HEK293 (cell line): Measurements from ENCODE around the gene ASXL2.

Experiments used
- KLF9 ChIP-seq: fragments of 450-650 bp; formaldehyde crosslinking; IDR thresholded peaks from 2 replicates; pipeline ENCODE4 v1.5.1; 2016; ENCODE audit warnings: missing biosample characterization, missing genetic modification characterization, low read depth
- MYNN ChIP-seq: fragments of 450-650 bp; formaldehyde crosslinking; IDR thresholded peaks from 2 replicates; pipeline ENCODE4 v1.5.1; 2016; ENCODE audit warnings: missing biosample characterization, missing genetic modification characterization, borderline replicate concordance
- REST ChIP-seq: fragments of 450-650 bp; formaldehyde crosslinking; IDR thresholded peaks from 2 replicates; pipeline ENCODE4 v1.5.1; 2016; ENCODE audit warnings: missing biosample characterization, missing genetic modification characterization
- YY1 ChIP-seq: fragments of 450-650 bp; formaldehyde crosslinking; IDR thresholded peaks from 2 replicates; pipeline ENCODE4 v1.5.1; 2018; ENCODE audit warnings: missing biosample characterization, missing genetic modification characterization
- ZBTB48 ChIP-seq: fragments of 450-650 bp; formaldehyde crosslinking; IDR thresholded peaks from 2 replicates; pipeline ENCODE4 v1.5.1; 2016; ENCODE audit warnings: missing biosample characterization, missing genetic modification characterization
- ZFP3 ChIP-seq: fragments of 450-650 bp; formaldehyde crosslinking; IDR thresholded peaks from 2 replicates; pipeline ENCODE4 v1.5.1; 2016; ENCODE audit warnings: low read depth, missing biosample characterization, missing genetic modification characterization
- ZNF138 ChIP-seq: fragments of 450-650 bp; formaldehyde crosslinking; IDR thresholded peaks from 2 replicates; pipeline ENCODE4 v1.5.1; 2016; ENCODE audit warnings: missing biosample characterization, missing genetic modification characterization, borderline replicate concordance
- ZNF24 ChIP-seq: fragments of 450-650 bp; formaldehyde crosslinking; IDR thresholded peaks from 2 replicates; pipeline ENCODE4 v1.5.1; 2016; ENCODE audit warnings: missing biosample characterization, missing genetic modification characterization
- ZNF274 ChIP-seq, 2 experiments: fragments of 200-500 bp in 1 of 2; fragments of 450-650 bp in 1 of 2; sonication (Bioruptor generic) in 1 of 2; formaldehyde crosslinking in 1 of 2; IDR thresholded peaks; 2 replicates each; pipeline versions ENCODE4 v1.5.1 to v1.6.1; 2014 to 2016; ENCODE audit warnings: borderline replicate concordance in 1 of 2, inconsistent platforms in 1 of 2, low read length in 1 of 2, missing biosample characterization in 1 of 2, missing genetic modification characterization in 1 of 2
- ZNF362 ChIP-seq: fragments of 450-650 bp; formaldehyde crosslinking; IDR thresholded peaks from 2 replicates; pipeline ENCODE4 v1.5.1; 2016; ENCODE audit warnings: missing biosample characterization, missing genetic modification characterization
- ZNF585B ChIP-seq: fragments of 450-650 bp; formaldehyde crosslinking; IDR thresholded peaks from 2 replicates; pipeline ENCODE4 v1.5.1; 2016; ENCODE audit warnings: missing biosample characterization, missing genetic modification characterization
- TF ChIP-seq, protein P1 (sequence below): fragments of 450-650 bp; formaldehyde crosslinking; IDR thresholded peaks from 2 replicates; pipeline ENCODE4 v1.5.1; 2016; ENCODE audit warnings: missing biosample characterization, missing genetic modification characterization
- TF ChIP-seq, protein P2 (sequence below): fragments of 450-650 bp; formaldehyde crosslinking; IDR thresholded peaks from 2 replicates; pipeline ENCODE4 v1.5.1; 2016; ENCODE audit warnings: missing biosample characterization, missing genetic modification characterization

- TF ChIP-seq, protein P1, sequence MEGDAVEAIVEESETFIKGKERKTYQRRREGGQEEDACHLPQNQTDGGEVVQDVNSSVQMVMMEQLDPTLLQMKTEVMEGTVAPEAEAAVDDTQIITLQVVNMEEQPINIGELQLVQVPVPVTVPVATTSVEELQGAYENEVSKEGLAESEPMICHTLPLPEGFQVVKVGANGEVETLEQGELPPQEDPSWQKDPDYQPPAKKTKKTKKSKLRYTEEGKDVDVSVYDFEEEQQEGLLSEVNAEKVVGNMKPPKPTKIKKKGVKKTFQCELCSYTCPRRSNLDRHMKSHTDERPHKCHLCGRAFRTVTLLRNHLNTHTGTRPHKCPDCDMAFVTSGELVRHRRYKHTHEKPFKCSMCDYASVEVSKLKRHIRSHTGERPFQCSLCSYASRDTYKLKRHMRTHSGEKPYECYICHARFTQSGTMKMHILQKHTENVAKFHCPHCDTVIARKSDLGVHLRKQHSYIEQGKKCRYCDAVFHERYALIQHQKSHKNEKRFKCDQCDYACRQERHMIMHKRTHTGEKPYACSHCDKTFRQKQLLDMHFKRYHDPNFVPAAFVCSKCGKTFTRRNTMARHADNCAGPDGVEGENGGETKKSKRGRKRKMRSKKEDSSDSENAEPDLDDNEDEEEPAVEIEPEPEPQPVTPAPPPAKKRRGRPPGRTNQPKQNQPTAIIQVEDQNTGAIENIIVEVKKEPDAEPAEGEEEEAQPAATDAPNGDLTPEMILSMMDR (tag by site-specific recombination) = no peak
- TF ChIP-seq MYNN (tag by site-specific recombination) = no peak
- TF ChIP-seq ZNF24 = no peak
- TF ChIP-seq KLF9 (tag by site-specific recombination) = no peak
- no peak for TF ChIP-seq ZNF138 (tag by site-specific recombination)
- no peak for TF ChIP-seq YY1 (tag by site-specific recombination)
- no peak for TF ChIP-seq ZNF362 (tag by site-specific recombination)
- no peak for TF ChIP-seq ZBTB48
- TF ChIP-seq ZNF274 (IDR thresholded peaks at IDR 0.05; ENCODE audit: low read length) = no peak
- no peak for TF ChIP-seq ZNF274 (tag by site-specific recombination; IDR thresholded peaks at IDR 0.05; ENCODE audit: borderline replicate concordance)
- no peak for TF ChIP-seq REST (tag by site-specific recombination)
- no peak for TF ChIP-seq ZFP3 (tag by site-specific recombination)
- TF ChIP-seq ZNF585B = no peak
- TF ChIP-seq, protein P2, sequence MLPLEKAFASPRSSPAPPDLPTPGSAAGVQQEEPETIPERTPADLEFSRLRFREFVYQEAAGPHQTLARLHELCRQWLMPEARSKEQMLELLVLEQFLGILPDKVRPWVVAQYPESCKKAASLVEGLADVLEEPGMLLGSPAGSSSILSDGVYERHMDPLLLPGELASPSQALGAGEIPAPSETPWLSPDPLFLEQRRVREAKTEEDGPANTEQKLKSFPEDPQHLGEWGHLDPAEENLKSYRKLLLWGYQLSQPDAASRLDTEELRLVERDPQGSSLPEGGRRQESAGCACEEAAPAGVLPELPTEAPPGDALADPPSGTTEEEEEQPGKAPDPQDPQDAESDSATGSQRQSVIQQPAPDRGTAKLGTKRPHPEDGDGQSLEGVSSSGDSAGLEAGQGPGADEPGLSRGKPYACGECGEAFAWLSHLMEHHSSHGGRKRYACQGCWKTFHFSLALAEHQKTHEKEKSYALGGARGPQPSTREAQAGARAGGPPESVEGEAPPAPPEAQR (tag by site-specific recombination) = no peak
Measured at GRCh38 chr2:25825238-25825637, 53.0 kb downstream of the ASXL2 start.
